ENCODE measurements around the gene NR1H3.

DNA sequence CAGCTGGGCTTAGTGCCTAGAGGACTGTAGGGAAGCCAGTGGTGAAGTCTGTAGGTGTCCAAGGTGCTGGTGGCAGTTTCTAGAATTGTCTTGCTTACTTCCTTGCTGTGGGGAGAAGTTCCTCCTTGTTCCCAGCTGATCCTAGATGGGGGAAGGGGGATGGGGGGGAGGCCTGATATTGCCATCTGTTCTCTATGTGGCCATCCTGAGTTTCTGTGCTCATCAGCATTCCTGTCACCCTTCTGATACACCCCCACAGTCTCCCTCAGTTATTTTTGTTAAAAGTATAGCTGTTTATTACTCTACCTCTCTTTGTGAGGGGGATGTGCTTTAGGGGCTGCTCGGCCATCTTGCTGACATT, 48.7 kb downstream of the NR1H3 start:
- TF ChIP-seq, protein P1, sequence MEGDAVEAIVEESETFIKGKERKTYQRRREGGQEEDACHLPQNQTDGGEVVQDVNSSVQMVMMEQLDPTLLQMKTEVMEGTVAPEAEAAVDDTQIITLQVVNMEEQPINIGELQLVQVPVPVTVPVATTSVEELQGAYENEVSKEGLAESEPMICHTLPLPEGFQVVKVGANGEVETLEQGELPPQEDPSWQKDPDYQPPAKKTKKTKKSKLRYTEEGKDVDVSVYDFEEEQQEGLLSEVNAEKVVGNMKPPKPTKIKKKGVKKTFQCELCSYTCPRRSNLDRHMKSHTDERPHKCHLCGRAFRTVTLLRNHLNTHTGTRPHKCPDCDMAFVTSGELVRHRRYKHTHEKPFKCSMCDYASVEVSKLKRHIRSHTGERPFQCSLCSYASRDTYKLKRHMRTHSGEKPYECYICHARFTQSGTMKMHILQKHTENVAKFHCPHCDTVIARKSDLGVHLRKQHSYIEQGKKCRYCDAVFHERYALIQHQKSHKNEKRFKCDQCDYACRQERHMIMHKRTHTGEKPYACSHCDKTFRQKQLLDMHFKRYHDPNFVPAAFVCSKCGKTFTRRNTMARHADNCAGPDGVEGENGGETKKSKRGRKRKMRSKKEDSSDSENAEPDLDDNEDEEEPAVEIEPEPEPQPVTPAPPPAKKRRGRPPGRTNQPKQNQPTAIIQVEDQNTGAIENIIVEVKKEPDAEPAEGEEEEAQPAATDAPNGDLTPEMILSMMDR (IDR thresholded peaks at IDR 0.05) = no peak
- TF ChIP-seq, protein P2, sequence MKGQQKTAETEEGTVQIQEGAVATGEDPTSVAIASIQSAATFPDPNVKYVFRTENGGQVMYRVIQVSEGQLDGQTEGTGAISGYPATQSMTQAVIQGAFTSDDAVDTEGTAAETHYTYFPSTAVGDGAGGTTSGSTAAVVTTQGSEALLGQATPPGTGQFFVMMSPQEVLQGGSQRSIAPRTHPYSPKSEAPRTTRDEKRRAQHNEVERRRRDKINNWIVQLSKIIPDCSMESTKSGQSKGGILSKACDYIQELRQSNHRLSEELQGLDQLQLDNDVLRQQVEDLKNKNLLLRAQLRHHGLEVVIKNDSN (IDR thresholded peaks at IDR 0.05; ENCODE audit: borderline replicate concordance, low read depth) = no peak
- TF ChIP-seq YY1 (IDR thresholded peaks at IDR 0.05; ENCODE audit: low read depth) (no peak), POLR2AphosphoS5 (IDR thresholded peaks at IDR 0.05; ENCODE audit: low read depth, low read length) (no peak), RAD21 (IDR thresholded peaks at IDR 0.05; ENCODE audit: low read length) (no peak), EZH2phosphoT487 (IDR thresholded peaks at IDR 0.05; ENCODE audit: borderline replicate concordance, low read depth) (no peak), MEF2A (IDR thresholded peaks at IDR 0.05; ENCODE audit: borderline replicate concordance, low read depth) (no peak), TCF12 (IDR thresholded peaks at IDR 0.05) (no peak), EP300 (IDR thresholded peaks at IDR 0.05; ENCODE audit: borderline replicate concordance in 1 of 2, low read depth in 1 of 2, low read length in 1 of 2) (no peak)
- TF ChIP-seq, protein P3, sequence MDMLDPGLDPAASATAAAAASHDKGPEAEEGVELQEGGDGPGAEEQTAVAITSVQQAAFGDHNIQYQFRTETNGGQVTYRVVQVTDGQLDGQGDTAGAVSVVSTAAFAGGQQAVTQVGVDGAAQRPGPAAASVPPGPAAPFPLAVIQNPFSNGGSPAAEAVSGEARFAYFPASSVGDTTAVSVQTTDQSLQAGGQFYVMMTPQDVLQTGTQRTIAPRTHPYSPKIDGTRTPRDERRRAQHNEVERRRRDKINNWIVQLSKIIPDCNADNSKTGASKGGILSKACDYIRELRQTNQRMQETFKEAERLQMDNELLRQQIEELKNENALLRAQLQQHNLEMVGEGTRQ (IDR thresholded peaks at IDR 0.05; ENCODE audit: borderline replicate concordance, low read depth, low read length) = no peak

All from SK-N-SH (cell line).